D721Med (cell line): ENCODE data around the gene LMX1A.

Experiments
- DNase-seq: peaks from one replicate; pipeline ENCODE4 v3.0.0; 2011; ENCODE audit warnings: low spot score; ENCODE audit not compliant: insufficient read length
- FAIRE-seq: peaks from 2 replicates; lab custom pipeline; 2011; peaks lifted over from hg19 to GRCh38; lab: Jason Lieb, UNC
- CTCF ChIP-seq: IDR thresholded peaks from 2 replicates; pipeline ENCODE4 v1.5.1; 2012; ENCODE audit warnings: mild to moderate bottlenecking, control low read depth; ENCODE audit not compliant: insufficient read depth; ENCODE audit errors: missing control alignments

Gene LMX1A

DNA sequence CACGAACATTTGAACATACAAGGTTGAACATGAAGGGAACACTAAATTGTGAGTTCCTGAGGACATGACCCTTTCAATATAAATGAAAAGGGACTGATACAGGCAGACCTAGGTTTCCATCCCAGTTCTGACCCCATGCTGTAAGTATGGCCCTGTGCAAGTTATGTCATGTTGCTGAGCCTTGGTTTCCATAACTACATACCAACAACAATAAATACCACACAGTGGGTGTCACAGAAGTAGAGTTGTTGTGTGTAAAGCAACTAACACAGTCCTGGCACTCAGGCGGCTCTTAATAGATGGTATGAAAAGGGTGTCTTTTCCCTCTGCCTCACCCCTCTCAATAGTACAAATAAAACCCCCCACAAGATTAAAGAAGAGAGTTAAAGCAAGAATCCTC is 140.8 kb downstream of the LMX1A start:
- no peak for TF ChIP-seq CTCF
- no peak for DNase-seq
- FAIRE-seq: peak; percentile 44

- DNase-seq (no peak), FAIRE-seq (no peak)
- no peak for TF ChIP-seq CTCF
Measured at GRCh38 chr1:165212229-165212628, 144.3 kb downstream of the LMX1A start.

- DNase-seq (no peak), FAIRE-seq (no peak)
- no peak for TF ChIP-seq CTCF
Measured at GRCh38 chr1:165207853-165208515, 148.5 kb downstream of the LMX1A start.

GRCh38 chr1:165205145-165205544 is 151.4 kb downstream of the LMX1A start:
- DNase-seq (no peak), FAIRE-seq (no peak)
- no peak for TF ChIP-seq CTCF

- no peak for DNase-seq
- FAIRE-seq: no peak
- no peak for TF ChIP-seq CTCF
Measured at GRCh38 chr1:165204548-165204947, 152.0 kb downstream of the LMX1A start.

- DNase-seq (no peak), FAIRE-seq (peak; percentile 56)
- TF ChIP-seq CTCF: no peak
Measured at GRCh38 chr1:165191087-165191486, 165.4 kb downstream of the LMX1A start.

DNA sequence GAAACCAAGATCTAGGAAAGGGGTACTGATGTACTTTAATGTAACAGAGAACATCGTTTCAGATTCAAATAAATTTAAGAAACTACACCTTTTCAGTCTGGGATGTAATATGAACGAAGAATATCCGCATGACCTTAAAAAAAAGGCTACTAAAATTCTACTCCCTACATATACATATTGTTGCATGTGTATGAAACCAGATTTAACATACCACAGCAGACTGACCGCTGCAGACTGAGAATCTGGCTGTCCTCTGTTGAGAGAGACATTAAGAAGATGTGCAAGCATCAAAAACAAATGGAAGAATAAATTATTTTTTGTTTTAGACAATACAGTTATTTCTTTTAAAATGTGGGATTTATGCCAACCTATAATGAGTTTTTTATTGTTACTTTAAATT is 166.6 kb downstream of the LMX1A start:
- no peak for DNase-seq
- FAIRE-seq: peak; percentile 53
- TF ChIP-seq CTCF: no peak
